Measurements from ENCODE around the gene DERL2. TPM values are rescaled to one million over a fixed set of nuclear protein-coding genes. Genes with fewer than 3 reads are reported as not detected.

The DERL2 gene
- total and polyA plus RNA-seq, 2 of the 4 experiments (the other 2 are of a cell fraction) = 27.4 to 44.2 TPM

DNA sequence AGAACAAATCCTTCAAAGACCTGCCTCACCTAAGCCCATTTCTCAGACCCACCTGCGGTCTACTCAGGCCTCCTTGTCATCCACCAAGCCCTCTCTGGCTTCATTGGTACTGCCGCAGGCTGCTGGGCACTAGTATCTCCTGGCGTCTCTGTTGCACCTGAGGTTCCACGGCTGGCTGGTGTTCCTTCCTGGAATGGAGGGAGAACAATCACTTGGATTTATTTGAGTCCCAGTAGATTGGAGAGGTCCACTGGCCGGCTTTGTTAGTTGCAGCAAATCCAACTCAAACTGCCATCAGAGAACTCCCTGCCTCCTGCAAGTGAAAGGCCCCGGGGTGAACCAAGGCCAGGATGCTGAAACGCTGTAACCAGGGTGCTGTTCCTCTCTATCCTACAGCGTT, 15.7 kb upstream of the DERL2 start:
- no peak overlapping the region for H3K9ac ChIP-seq (ENCODE audit: low read depth, low read length)
- H3K4me2 ChIP-seq (ENCODE audit: low read depth, low read length) = no peak overlapping the region
- H3K9me3 ChIP-seq (ENCODE audit: control insufficient read depth, insufficient read depth, low read length) = no peaks in the 10 kb centered on the region
- H3K27ac ChIP-seq (ENCODE audit: insufficient read depth, low read length) = no peak overlapping the region
- dilution Hi-C loops (cut with HindIII; ENCODE audit: low sequenced_read_pairs, unreplicated experiment) = no loop called here
- 80% methylated on average over 1 of the region's 8 CpGs; no CpG with 5 or more reads in 1 of the 2 experiments for WGBS, 2 experiments (ENCODE audit: extremely low coverage in 2 of 2, insufficient read length in 1 of 2)
- no peak overlapping the region for H3K4me3 ChIP-seq (ENCODE audit: insufficient read depth, low read depth, low read length)
- H3K27me3 ChIP-seq (ENCODE audit: control insufficient read depth, insufficient read depth, low read length) = no peaks in the 10 kb centered on the region
- H3K9me1 ChIP-seq (ENCODE audit: insufficient read depth, low read length) = peaks cover 3% of the 10 kb centered on the region
- H4K5ac ChIP-seq (ENCODE audit: low read depth, low read length) = no peak overlapping the region
- H3K4me1 ChIP-seq (ENCODE audit: control insufficient read depth, insufficient read depth, low read length) = peaks cover 4% of the 10 kb centered on the region; the same call in 1 of the 2 replicates
- DNase-seq (no peak), ATAC-seq (ENCODE audit: low read depth) (no peak)
- peak overlapping the region; percentile 37; the same call in 1 of the 2 replicates for H3K14ac ChIP-seq (replicated peaks; ENCODE audit: low read depth, low read length)
- H3K56ac ChIP-seq (ENCODE audit: extremely low read depth, insufficient read depth, low read length) = no peak overlapping the region; the same call in 1 of the 2 replicates
- no peaks in the 10 kb centered on the region for H4K20me1 ChIP-seq (ENCODE audit: insufficient read depth, low read length)
- H2BK120ac ChIP-seq (ENCODE audit: low read depth, low read length) = peak overlapping the region; percentile 48
- BruUV-seq (replicated peaks) = no TSS peak
- intact Hi-C loops (cut with micrococcal nuclease) = loop anchor here (2.0 kb wide), 2 partner anchors 33 to 83 kb away; partner anchors contain the start of genes DHX33 and NLRP1
- peak overlapping the region; percentile 12 for H2BK5ac ChIP-seq (ENCODE audit: low read depth, low read length, poor library complexity, severe bottlenecking)
- H2AFZ ChIP-seq (replicated peaks; ENCODE audit: low read length, poor library complexity) = peak overlapping the region; percentile 11
- H3K18ac ChIP-seq (ENCODE audit: low read depth, low read length) = no peak overlapping the region
- in situ Hi-C loops (cut with MboI; ENCODE audit: low sequenced_read_pairs) = no loop called here
- H3K4ac ChIP-seq (ENCODE audit: low read depth, low read length) = peak overlapping the region; percentile 20; the same call in 1 of the 2 replicates
- H2BK15ac ChIP-seq (ENCODE audit: low read depth, low read length) = no peak overlapping the region
- H3K36me3 ChIP-seq (ENCODE audit: control insufficient read depth, insufficient read depth, low read length) = peaks cover 1% of the 10 kb centered on the region; the same call in 1 of the 2 replicates
- H4K91ac ChIP-seq (ENCODE audit: insufficient read depth, low read depth, low read length) = peak overlapping the region; percentile 14; the same call in 1 of the 2 replicates
- ChIA-PET CTCF (no interaction called here), POLR2A (ENCODE audit: unreplicated experiment) (interaction anchor here (0.6 to 0.9 kb wide), 2 partner anchors 15 to 1854 kb away, joined by 3 read pairs; partner anchors contain the start of genes DERL2 and MIS12)
- TF ChIP-seq RFX5 (IDR thresholded peaks at IDR 0.05; ENCODE audit: low read depth, low read length) (no peak), RAD21 (IDR thresholded peaks at IDR 0.05; ENCODE audit: low read length) (no peak), ELK1 (IDR thresholded peaks at IDR 0.05; ENCODE audit: borderline replicate concordance, low read depth, low read length) (no peak), MAFK (IDR thresholded peaks at IDR 0.05; ENCODE audit: low read depth, low read length) (no peak), MAZ (IDR thresholded peaks at IDR 0.05; ENCODE audit: borderline replicate concordance, low read depth, low read length) (no peak)
- H2AK9ac ChIP-seq (replicated peaks; ENCODE audit: low read depth, low read length, poor library complexity) = peak overlapping the region; percentile 78
- H4K8ac ChIP-seq (ENCODE audit: low read depth in 2 of 2, low read length in 2 of 2) = no peak overlapping the region
- peaks cover 9 to 20% of the 10 kb centered on the region in 2 experiments for H3K79me1 ChIP-seq (ENCODE audit: low read depth in 1 of 2, low read length in 2 of 2)
- H2AK5ac ChIP-seq (ENCODE audit: low read depth, low read length) = peak overlapping the region; percentile 57
- 0 out of 2 replicates have a peak overlapping the region, but pooled peaks have one; percentile 49 for H3K23ac ChIP-seq (ENCODE audit: low read depth, low read length)
- no peak overlapping the region; the same call in 1 of the 2 replicates for H2BK20ac ChIP-seq (ENCODE audit: low read depth, low read length)

Measured in IMR-90 (cell line).